Left forelimb (tissue), 1 donor: ENCODE results near the gene SFMBT1.
"Not testable (repeated sequence)": the region's sequence is repeated elsewhere in the genome, so short reads cannot be mapped to it uniquely, and the experiment has no call there.

ENCODE experiments used
- DNase-seq: peaks from one replicate; pipeline ENCODE4 v3.0.0-alpha.2; 2018; ENCODE audit warnings: low spot score

The SFMBT1 gene

DNA sequence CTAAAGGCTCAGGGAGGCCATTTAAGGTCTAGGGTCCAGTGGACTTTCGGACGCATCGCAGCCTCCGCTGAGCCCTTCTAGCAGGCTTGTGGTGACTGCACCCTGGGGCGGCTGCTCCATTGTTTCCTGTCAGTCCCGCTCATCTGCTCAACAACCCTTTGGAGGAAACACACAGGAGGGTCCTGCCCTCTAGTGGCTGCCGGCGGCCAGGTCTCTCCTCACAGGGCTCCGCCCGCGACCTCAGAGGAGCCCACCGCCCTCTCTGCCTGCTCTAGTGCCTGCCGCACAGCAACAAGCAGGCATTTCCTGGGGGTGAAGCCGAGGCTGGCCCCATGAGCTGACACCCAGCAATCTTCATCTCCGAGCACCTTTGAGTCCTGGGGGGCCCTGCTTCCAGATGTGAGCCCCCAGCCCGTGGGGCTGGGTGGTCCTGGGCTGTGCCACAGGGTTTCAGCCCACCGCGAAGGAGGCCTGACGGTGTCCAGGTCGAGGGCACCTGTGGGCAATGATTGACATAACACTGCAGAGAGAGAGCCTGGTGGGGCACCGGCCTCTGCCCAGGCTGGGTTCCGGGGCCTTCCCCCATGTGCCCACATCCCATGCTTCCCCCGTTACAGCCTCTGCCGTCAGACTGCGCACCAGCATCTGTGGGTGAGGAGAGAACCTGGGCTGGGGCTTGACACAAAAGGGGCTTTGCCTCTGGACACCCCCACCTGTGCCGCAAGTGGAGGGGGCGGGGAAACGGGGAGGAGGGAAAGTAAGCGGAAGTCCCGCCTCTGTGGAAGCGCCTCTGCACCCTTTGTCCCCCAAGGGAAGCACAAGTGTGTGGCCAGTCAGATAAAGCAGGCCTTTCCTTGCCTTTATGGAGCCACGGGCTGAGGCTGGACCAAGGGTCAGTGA is 27.0 kb upstream of the SFMBT1 start:
- DNase-seq, result peak; percentile 85

DNA sequence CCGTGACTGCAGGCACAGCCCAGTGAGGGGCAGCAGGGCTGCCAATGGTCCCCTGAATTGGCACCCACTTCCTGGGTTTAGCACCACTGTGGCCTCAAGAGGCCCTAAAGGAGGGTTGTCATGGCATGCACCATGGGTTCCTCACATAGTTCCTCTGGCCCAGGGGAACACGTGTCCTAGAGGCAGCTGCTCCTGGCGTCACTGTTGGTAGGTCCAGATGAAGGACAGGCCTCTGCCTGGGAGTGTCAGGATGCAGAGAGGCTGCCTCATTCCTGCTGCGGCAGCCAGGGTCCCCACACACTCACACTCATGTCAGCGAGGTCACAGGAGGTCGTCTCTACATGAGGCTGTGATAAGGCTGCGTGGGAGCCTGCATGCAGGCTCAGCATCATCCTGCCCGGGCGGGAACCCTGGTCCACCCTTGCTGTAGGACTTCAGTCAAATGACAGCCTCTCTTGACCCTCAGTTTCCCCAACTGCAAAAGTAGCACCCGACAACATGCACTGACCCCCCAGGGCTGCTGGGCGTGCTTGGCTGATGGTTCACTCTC is 26.1 kb upstream of the SFMBT1 start:
- no peak for DNase-seq

DNA sequence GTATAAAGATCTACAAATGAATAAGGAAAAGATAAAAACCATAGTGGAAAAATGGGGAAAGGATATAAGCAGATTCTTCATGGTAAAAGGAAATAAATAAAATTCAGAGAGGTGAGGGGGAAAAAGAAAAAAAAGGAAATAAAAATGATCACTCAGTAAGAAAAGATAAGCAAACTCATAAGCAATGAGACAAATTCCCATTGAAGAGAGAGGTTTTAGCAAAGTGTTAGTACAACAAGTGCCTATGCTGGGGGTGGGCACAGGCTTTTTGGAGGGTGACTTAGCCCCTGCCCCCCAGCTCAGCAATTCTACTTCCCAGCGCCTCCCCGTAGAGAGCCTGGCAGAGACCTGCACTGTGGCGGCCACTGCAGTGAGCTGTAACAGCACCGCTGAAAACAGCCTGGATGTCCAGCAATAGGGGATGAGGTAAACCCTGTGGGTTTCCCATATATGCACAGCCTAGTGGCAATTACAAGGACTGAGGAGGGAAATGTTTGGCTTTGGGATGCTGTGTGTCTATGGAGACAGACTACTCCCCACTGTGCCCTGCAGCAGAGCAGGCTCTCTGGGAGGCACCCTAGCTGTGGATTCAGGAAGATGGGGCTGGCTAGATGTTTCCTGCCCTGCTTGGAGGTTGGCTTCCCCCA is 23.7 kb upstream of the SFMBT1 start:
- DNase-seq, result no peak

DNA sequence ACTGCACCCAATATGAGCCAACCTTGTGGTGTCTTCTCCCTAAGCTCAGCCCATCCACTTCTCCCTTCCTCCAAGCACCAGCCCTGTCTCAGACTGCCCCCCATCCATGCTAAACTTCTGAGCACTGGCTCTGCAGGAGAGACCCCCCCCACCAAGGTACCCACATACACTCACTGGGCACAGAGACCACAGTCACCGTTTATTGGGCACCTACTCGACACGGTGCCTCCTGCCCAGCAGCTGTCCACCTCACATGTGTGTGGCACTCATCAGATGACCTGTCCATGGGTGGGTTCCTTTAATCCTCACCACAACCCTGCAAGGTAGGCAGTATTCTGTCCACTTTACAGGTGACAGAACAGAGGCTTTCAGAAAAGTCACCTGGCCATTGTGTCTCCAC is 22.3 kb upstream of the SFMBT1 start:
- DNase-seq, result no peak

DNA sequence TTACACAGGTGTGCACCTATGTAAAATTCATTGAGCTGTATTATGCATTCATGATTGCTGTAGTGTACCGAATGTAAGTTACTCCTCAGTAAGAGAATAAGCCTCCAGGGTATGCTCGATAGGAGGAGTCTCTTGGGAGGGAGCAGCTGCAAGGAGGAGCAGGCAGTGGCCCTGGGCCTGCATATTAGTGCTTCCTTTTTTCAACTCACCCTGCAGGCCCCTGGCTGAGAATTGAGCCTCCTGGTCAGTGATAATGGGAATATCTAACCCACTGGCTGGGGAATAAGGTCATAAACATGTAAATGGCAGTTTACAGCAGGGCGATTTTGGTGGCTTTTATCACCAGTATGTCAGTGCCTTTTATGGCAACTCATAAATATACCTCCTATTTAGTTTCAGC is 21.7 kb upstream of the SFMBT1 start:
- DNase-seq, result no peak

DNA sequence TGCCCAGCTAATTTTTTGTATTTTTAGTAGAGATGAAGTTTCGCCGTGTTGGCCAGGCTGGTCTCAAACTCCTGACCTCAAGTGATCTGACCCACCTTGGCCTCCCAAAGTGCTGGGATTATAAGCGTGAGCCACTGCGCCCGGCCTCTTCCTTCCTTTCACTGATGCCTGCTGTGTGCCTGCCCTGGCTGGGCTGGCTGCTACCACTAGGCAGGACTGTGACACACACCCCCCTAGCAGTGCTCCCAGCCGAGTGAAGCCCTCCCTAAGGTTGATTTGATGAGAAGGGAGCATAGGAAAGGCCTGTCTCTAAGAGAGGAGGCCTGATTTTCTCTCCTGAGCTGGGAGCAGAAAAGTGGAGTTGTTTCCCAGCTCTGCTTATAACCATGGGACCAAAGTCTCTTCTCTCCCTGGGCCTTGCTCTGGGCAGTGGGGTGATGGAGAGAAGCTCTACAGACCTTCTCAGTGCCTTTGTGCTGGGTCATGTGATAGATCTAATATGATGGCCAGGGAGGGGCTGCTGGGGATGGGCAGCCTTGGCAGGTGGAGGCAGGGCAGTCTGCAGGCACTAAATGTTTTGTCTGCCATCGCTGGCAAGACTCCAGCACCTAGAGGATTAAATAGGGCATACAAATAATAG is 20.1 kb upstream of the SFMBT1 start:
- DNase-seq, result no peak

DNA sequence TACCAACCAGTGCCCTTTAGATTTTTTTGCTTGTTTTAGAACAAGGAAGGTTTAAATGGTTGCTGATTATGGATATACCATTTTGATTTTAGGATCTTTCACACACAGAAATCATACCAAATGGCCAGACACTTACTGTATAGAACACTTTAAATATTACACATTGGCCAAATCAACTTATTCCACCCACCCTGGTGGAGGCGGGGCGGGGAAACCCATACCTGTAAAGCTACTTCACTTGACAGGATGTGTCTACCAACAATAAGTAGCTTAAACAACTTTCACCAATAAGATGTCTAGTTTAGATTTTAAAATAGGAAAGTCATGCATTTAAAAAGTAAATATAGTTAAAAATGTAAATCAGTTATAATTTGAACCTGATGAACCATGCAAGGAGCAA is 17.0 kb upstream of the SFMBT1 start:
- DNase-seq, result no peak

DNA sequence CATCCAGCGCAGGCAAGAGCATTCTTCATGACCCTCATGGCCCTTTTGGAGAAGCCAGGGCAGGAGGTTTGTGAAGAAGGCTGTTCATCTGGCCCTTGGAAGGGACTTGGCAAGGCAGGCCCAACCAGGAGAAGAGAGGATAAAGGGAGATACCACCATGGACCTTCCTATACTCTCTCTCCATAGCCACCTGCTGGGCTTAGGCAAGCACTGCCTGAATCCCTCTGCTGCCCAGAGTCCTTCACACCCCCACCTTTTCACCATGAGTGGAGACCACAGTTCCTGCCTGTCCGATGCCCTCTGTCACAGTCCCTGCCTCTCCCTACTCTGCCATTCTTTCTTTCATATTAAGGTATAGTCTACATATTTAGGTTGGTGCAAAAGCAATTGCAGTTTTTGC is 10.6 kb upstream of the SFMBT1 start:
- DNase-seq, result no peak

DNA sequence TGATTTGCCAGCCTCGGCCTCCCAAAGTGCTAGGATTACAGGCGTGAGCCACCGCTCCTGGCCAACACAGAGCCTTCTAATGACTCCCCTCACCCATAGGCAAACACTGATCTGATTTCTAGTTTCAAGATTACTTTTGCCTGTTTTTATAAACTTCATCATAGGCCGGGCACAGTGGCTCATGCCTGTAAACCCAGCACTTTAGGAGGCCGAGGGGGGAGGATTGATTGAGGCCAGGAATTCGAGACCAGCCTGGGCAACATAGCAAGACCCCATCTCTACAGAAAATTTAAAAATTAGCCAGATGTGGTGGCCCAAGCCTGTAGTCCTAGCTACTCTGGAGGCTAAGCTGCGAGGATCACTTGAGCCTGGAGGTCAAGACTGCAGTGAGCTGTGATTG is 8.4 kb upstream of the SFMBT1 start:
- DNase-seq, result not testable (repeated sequence)

DNA sequence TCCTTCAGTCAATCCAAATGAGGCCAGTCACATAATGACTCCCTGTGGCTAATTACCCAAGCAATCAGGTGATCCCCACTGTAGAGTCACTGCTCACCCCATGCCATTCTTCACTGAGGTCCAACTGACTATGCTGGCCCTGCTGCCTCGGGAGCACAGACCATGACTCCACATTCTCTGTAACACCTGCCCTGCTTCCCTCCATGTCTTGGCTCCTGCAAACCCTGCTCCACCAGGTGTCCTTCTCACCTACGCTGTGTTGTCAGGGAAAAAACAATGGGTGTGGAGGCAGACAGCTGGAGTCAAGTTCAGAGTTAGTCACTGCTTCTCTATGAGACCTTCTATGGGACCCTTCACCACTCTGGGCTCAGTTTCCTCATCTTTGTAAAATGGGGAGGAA is 6.1 kb upstream of the SFMBT1 start:
- no peak for DNase-seq

DNA sequence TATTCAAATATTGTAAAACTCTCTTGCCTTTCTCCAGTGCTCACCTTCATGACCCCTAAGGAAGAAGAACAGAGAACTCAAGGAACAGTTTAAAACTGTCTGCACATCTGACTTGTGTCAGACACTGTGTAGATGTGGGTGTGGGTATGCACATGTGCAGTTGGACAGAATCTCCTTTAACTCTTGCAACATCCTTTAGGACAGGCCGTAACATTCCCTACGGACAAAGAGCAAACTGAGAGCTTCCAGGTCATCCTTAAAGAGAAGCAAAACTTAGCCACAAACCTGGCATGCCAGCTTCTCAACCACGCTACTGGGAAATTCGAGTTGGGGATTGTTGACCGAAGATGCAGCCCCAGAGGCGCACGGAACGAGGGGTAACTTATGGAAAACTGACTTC is 4.1 kb upstream of the SFMBT1 start:
- DNase-seq, result no peak

DNA sequence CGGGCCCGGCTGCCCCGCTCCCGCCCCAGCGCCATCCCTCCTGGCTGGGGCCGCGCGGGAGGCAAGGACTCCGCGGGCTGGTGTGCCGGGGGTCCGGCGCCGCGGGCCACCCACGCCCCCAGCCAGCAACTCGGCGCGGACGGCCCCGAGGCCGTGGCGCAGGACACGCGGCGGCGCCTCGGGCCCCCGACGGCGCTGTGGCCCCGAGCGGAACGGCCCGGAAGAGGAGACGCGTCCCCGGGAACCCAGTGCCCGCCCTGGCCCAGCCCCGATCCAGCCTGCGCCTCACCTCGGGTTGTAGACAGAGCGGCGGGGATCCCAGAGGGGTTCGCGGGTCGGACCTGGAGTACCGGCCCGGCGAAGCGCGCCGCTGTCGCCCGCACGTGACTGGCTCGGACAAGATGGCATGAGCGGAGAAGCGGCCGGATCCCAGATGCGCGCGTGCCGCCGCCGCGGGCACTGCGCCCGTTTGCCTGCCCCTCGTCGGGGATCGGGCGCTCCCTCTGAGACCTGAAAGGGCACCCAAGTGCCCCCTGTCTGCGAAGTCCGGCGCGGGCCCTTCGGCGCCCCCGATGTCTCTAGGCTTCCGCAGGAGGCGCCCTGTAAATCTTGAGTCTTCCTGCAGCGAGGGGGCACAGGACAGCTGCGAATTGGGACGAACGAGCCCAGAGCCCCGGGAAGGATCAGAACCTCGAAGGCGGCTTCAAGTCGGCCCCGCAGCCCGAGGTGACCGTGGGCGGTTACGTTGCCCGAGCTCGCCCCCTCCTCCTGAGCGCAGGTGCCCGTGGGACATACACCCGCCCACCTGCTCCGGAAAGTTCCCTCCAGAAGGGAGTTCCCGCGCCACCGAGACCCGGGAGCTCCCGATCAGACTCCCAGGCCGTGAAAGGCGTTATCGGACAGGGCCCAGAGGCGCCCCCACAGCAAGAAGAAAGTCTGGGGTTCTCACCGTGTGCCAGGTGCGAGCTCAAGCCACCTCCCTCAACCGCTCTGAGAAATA is 598 bp upstream of the SFMBT1 start:
- no peak for DNase-seq

DNA sequence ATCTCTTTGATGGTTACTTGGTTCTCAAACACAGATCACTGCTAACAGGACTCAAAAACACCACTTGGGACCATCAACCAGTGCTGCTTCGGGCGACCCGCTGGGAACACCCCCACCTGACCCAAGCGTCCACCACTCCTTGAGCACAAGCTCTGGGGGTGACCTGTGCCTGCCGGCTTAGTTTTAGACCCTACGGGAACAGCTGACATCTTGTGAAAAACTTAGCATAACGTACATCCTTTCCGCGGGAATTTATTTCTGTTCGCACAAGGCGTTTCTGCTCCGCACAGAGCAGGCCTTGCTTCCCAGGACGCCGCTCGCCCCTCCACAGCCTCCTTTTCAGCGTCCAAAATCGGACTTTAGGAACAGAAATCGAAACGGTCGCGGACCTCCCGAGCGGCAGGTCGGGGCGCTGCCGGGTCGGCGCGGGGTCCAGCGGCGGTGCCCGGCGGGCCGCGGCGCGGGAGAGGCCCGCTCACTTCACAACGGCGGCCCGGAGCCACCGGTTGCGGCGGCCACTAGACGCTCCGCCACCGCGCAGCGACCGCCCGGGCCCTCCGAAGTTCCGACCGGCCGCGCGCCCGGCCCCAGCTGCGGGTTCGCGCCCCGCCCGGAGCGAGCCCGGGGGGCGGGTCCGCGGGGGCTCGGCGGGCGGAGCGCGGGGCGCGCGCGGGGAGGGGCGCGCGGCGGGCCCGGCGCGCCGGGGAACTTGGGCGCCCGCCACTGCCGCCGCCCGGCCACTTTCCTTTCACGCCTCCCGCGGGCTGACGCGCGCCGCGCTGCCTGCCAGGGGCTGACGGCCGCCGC is 959 bp downstream of the SFMBT1 start:
- DNase-seq, result peak; percentile 78

DNA sequence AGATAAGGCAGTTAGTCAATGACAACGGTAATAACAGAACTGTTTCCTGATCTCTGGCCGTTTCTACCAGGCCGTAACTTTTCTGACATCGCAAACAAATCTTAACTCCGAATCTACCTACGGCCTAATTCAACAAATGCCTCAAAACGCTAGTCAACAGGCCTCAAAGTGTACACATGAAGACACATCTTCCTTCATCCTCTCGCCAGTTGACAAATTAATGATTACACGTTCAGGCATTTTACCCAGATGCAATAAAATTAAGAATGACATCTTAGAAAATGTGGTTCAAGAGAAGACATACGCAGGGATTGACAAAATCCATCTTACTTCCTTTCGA is 1.5 kb downstream of the SFMBT1 start:
- DNase-seq, result no peak

DNA sequence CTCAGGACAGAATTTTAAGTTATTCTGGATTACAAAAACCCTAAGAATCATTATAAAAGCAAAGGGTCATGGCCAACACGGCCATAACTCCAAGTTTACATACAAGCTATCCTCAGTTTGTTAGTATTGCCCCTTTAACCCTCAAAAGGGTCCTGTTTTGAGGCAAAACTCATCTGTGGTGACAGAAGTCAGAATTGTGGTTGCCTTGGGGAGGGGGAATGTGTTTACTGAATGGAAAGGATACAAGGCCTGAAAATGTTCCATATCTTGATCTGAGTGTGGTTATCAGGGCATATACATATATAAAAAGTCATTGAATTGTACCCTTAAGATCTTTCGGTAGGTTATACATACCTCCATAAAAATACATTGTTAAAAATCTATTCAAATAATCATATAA is 2.1 kb downstream of the SFMBT1 start:
- DNase-seq, result no peak

DNA sequence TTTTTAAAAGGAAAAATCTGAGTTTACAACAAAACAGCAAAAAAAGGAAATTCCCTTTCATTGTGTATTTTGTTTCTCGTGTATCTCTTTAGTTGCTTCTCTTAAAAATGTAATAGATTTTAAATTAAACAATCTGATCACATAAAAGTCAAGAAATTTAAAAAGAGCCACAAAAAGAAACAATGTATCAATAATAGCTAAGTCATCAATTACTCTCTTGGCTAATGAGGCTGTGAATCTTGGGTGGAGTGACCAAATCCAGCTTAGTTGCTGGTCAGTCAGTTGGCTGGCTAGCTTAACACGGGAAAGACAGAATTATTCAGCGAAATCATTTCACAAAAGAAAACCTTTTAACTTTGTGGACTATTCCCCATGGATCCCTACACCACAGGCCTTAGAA is 3.2 kb downstream of the SFMBT1 start:
- DNase-seq, result no peak

DNA sequence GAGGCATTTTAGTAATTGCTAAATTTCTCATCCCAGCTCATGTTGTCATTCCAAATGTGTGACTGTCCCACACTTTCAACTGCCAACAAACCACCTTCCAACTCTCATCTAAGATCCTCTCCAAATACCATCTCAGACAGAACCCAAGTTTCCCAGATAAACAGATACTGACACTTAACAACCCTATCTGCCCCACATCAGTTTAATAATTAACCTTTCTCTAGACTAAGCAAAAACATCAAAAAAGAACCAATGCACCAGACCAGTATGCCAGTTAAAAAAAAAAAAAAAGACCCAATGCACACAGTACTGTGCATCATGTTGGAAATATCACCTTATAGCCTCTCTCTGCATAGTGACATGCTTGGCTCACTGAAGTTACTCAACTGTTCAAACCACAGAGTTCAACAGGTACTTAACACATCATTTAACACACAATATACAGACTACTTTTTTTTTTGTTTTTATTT is 5.5 kb downstream of the SFMBT1 start:
- no peak for DNase-seq

DNA sequence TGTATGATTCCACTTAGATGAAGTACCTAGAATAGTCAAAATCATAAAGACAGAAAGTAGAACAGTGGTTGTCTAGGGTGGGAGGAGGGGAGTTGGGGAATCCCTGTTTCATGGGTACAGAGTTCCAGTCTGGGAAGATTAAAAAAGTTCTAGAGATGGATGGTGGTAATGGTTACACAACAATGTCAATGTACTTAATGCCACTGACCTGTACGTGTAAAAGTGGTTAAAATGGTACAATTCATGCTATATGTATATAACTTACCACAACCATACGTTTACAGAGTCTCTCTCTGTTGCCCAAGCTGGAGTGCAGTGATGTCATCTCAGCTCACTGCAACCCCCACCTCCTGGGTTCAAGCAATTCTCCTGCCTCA is 6.5 kb downstream of the SFMBT1 start:
- no peak for DNase-seq

DNA sequence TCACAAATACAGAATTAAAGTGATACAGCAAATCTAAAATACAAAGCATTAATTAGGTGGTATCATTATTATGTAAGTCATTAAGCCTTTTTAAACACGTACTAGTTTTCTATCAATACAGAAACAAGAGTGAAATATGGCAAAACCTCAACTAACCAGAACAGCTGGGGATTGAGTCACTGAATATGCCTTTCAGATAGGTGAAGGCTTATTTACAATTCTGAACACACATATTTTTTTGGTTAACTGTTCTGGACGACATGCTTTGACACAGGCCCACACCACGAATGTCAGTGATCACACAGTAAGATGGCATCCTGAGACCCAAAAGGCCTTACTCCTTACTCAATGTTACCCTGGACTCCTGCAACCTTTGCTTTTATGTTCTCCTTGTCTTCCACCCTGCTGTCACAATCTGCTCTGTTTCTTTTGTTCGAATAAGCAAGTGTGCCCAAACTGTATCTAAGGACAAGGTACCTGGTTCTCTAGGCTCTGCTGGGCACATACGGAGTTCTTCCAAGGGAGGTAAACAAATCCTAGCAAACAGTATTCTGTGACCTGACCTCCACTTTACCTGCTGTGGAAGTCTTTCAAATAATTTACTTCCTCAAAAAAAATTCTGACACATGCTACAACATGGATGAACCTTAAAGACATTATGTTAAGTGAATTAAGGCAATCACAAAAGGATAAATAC is 7.0 kb downstream of the SFMBT1 start:
- no peak for DNase-seq
